HS-27A (cell line): ENCODE measurements around the gene TJP3.
"Not testable (repeated sequence)": the region's sequence is repeated elsewhere in the genome, so short reads cannot be mapped to it uniquely, and the experiment has no call there.

ENCODE experiments used
- DNase-seq: peaks from one replicate; pipeline ENCODE4 v3.0.0-alpha.2; 2012; ENCODE audit warnings: low read depth, missing footprints

Gene TJP3, protein sequence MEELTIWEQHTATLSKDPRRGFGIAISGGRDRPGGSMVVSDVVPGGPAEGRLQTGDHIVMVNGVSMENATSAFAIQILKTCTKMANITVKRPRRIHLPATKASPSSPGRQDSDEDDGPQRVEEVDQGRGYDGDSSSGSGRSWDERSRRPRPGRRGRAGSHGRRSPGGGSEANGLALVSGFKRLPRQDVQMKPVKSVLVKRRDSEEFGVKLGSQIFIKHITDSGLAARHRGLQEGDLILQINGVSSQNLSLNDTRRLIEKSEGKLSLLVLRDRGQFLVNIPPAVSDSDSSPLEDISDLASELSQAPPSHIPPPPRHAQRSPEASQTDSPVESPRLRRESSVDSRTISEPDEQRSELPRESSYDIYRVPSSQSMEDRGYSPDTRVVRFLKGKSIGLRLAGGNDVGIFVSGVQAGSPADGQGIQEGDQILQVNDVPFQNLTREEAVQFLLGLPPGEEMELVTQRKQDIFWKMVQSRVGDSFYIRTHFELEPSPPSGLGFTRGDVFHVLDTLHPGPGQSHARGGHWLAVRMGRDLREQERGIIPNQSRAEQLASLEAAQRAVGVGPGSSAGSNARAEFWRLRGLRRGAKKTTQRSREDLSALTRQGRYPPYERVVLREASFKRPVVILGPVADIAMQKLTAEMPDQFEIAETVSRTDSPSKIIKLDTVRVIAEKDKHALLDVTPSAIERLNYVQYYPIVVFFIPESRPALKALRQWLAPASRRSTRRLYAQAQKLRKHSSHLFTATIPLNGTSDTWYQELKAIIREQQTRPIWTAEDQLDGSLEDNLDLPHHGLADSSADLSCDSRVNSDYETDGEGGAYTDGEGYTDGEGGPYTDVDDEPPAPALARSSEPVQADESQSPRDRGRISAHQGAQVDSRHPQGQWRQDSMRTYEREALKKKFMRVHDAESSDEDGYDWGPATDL

DNA sequence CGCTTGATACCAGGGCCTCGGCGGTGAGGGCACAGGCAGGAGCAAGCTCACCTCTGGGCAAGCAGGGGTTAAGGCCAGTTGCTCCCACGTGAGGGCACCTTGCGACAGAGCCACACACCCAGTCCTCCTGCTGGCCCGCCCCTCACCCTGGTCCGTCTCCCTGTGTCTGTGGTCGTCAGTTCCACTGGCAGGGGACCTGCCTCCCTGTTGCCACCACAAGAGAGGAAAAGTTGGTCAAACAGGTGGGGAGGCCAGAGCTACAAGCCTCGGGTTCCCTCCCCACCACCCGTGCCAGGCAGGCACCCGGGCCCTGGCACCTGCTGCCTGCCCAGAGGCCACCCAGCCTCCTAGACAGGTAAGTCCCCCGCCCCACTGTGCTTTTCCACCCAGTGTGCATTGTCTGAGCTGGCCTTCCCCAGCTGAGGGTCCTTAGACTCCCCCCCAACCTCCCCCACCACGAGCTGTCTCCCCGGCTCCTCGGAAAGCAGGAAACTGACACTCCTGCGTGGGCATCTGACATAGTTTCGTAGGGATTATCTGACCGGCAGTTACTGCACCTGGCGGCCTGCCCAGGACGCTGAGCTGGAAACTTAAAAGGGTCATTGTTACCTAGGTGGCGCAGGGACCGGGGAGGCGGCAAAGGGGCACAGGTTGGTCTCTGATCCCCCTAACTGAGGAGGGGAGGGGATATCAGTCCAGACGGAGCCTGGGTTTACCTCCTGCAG is at the start of gene TJP3:
Gene TJP3 (plus strand): TSS at position 178 of the 725 bp plus-strand sequence. CDS start 20,049 bp downstream, outside the sequence.
- no peak for DNase-seq

DNA sequence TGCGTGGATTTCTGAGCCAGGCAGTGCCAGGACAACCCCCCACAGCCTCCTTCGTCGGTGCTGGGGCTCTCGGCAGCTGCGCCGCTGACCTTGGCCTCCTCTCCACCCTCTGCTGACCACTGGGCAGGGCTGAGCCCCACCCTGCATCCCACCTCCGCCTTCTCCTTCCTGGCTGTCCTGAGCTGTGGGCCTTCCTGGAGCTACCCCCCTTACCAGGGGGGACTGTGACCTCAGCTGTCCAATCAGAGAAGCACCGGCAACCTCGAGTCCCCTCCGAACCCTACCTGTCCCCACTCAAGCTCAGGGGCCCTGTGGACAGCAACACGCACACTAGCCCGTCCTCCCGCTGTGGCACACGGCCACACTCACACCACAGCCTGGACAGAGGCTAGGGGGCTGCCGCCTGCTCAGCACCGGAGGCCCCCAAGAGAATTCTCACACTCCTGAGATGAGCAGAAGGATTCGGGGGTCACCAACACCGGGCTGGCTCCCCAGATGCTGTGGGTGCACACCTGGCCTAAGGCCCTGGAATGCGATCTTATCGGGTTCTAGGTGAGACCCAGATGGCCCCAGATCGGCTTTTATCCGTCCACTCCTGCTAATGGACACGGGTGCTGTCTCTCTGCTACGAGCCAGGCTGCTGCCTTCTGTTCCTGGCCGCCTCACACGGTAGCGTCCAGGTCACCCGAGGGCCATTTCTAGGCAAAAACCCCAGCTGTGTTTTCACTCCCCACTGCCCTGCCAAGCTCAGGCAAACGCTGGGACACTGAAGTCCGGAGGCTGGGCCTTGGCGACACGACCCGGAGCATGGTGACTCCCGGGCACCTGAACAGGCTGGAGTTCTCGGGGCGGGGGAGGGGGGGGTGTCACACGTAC is 49.1 kb upstream of the TJP3 start:
- no peak for DNase-seq

GRCh38 chr19:3659746-3660112 is 48.5 kb upstream of the TJP3 start:
- no peak for DNase-seq

- DNase-seq: no peak
Measured at GRCh38 chr19:3660493-3661219, 47.5 kb upstream of the TJP3 start.

DNA sequence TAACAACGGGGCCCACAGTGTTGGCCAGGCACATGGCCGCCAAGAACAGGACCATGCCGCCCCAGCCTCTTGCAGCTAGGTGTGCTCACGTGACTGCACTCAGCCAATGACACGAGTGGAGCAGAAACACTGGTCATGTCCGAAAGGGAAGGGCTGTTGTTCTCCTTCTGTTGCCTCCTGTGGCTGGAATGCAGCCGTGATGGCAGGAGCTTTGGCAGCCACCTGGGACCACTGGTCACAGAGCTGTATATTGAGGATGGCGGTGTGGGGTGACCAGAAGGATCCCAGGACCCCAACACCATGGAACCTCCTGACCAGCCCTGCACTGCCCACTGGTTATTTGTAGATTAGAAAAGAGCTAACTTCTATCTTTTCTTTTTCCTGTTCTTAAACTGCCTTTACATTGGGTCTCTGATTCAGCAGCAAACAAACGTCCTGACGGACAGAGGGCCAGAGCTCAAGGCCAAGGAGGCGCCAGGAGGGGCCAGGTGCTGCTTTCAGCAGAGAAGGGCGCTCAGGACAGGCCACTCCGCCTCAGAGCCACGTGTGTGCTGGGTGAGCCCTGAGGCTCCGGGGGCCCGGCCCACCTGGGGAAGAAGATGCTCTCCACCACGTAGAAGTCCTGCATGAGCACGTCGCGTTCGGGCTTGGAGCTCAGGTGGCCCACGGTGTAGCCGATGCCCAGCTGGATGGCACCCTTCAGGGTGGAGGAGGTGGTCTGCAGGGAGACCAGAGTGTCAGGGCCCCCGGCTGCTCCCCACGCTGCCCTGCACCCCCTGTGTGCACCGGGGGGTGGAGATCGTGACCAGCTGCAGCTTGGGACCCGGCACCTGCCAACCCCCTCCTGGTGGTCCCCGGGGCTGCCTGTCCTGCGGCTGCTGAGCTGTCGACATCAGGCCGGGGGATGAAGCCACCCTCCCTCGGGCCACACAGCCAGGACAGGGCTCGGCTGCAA is 46.6 kb upstream of the TJP3 start:
- DNase-seq: no peak

DNA sequence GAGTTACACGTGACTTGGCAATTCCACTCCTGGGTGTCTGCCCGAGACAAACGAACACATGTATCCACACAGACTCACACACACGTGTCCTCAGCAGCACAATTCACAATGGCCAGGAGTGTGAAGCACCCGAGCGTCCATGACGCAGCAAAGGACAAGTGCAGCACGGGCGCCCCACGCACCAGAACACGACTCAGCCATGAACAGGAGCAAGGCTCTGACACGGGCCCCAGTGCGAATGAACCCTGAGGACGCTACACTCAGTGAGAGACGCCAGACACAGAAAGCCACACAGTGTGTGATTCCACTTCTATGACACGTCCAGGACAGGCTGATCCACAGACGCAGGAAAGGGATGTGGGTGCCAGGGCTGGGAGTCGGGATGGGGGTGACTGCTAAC is 44.3 kb upstream of the TJP3 start:
- no peak for DNase-seq

- no peak for DNase-seq
Measured at GRCh38 chr19:3664879-3665642, 43.1 kb upstream of the TJP3 start.

DNA sequence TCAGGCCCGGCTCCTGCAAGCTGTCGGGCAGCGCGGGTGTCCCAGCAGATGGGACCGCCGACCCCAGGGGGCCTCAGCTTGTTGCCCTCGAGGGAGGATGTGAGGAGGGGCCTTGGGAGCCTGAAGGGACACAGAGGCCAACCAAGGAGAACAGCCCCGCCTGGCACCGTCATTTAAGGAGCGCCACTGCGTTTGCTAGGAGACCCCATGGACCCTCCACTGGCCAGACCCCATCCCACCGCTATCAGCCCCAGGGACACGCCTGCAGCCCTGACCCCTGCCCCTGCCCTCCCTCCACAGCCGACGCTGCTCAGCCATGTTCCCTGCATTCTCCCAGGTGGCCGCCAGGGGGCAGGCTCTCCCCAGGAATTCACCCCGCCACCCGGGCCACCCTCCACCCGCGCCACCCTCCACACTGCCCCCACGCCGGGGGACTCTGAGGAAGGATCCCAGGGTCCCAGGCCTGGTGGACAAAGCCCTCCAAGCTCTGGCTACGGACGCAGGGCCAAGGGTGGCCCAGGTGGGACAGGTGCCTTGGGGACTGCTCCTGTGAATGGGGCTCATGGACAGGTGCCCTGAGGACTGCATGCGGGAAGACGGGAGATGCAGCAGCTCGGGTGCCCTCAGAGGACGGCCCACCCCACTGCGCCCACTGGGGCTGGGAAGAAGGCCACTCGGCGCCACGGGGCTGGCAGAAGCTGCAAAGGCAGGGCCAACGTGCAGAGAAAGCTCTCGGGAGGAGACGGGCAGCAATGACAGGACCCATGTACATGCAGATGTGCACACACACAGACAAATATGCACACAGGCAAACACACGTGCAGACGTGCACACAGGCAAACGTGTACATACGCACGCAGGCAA is 42.3 kb upstream of the TJP3 start:
- DNase-seq: no peak

DNA sequence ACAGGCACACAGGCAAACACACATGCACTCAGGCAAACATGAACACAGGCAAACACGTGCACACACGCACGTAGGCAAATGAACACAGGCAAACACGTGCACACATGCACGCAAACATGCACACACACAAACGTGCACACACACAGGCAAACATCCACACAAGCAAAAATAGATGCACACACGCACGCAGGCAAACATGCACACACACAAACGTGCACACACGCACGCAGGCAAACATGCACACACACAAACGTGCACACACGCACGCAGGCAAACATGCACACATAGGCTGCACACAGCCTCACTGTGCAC is 41.7 kb upstream of the TJP3 start:
- DNase-seq: not testable (repeated sequence)

DNA sequence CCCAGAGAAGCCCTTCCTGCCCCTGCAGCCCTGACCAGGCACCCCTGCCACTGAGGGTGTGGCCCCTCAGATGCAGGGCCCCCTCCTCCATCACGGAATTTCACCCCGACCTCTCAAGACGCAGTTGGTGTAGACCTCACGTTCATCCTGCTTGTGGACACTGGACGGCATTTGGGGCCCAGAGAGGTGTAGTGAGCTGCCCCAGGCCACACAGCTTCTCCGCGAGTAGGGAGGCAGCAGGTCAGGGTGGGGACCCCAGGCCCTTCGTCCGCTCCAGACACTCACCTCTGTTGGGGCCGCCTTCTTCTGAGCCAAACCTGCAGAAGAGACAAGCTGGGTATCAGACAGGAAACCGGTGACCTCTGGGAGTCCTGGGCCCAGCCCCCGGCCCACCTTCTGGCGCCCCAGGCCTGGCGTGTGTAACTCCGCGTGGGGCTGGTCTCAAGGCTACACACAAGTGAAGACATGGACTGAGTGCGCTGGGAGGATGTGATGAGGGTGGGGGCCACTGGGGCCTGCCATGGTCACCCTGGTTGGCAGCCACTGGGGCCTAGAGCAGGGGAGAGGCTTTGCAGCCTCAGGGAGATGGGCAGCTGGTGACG is 41.0 kb upstream of the TJP3 start:
- DNase-seq: no peak

DNA sequence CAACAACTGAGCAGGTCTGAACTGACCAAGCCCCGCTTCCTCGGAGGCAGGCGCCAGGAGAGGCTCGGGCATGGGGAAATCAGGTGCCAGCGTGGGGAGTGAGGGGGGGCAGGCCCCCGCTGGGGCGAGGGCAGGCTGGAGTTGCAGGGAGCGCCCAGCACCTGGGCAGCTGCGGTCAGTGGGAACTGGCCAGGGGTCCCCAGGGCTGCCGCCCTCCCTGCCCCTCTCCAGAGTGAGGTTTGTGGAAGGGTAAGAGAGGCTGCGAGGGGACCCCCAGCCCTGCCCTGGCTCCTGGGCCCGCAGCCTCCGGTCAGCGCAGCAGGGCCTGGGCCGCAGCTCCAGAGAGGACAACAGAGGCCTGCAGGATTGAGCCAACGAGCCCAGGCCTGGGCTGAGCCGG is 40.4 kb upstream of the TJP3 start:
- DNase-seq: no peak

- DNase-seq: no peak
Measured at GRCh38 chr19:3668331-3669081, 39.7 kb upstream of the TJP3 start.

DNA sequence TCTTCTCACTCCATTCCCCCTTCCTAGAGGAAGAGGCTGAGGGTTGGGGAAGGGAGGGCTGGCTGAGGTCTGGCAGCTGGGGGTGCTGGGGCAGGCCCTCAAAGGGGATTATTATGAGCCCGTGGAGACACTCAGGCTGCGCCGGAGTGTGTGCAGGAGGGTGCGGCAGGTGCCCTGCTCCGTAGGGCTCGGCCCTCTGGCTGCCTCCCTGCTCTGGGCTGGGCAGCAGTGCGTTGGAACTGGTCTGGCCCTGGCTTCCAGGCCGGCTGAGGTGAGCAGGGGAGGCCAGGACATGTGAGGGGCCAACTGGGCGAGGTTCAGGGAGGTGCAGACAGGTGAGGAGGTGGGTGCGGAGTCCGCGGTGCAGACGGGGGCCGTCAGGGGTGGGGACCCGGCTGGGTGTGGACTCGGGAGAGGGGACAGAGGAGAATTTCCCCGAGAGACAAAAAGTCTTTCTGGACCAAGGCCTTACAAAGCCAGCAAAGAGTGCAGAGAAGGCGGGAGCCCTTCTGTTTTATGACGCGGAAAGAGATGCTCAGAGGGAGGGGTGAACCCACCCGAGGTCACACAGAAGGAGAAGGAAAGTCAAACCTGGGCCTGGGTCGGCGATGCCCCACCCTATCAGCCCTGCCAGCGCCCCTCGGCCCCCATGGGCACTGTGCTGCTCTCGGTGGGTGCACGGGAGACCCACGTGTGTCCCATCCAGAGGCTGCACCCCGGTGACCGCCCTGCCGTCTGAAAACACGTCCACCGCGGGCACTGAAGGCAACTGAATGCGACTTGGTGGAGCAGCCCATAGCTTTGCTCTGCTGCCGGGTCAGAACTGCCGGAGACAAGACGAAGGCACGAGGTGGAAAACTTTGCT is 38.9 kb upstream of the TJP3 start:
- no peak for DNase-seq

DNA sequence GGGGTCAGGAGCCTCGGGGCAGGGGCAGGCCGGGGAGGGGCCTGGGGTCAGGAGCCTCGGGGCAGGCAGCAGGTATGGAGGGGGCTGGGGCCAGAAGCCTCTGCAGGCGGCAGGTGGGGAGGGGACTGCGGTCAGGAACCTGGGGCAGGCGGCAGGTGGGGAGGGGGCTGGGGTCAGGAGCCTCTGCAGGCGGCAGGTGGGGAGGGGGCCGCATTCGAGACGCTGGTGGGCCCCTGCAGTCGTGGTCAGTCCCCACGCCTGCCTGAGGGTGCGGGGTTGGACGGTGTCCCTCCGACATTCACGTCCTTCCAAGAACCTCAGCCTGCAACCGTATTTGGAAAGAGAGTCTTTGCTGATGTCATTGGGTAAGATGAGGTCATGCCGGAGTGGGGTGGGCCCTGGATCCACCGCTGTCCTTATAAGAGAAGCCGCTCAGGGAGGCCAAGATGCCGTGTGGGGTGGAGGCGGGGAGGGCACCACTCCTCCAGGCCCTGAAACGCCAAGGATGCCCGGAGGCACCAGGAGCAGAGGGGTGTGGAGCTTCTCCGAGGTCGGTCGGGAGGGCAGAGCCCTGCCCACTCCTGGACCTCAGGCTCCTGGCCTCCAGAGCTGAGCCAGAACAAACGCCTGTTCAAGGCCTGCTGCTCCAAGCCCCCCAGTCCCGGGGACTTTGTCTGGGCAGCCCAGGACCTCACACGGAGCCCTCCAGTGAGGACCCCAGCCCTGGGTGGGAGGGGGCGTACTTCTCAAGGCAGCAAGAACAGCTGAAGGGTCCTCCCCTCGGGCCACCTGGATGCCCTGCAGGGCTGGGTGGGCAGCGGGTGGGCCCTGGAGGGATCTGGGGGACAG is 38.0 kb upstream of the TJP3 start:
- no peak for DNase-seq
